WERI-Rb-1 (cell line): ENCODE results near the gene TMEM191C.

Source experiments
- DNase-seq: peaks from one replicate; pipeline ENCODE4 v3.0.0-alpha.2; 2020
- H3K27ac ChIP-seq: fragments of 250-450 bp; sonication (Bioruptor Pico); 2 replicates; pipeline ENCODE4 v1.5.1; 2020; ENCODE audit warnings: mild to moderate bottlenecking, moderate library complexity
- H3K27me3 ChIP-seq: fragments of 250-450 bp; sonication (Bioruptor Pico); 2 replicates; pipeline ENCODE4 v1.5.1; 2021; ENCODE audit warnings: mild to moderate bottlenecking, low read depth, moderate library complexity; ENCODE audit not compliant: insufficient read depth, severe bottlenecking
- H3K36me3 ChIP-seq: fragments of 250-450 bp; sonication (Bioruptor Pico); 2 replicates; pipeline ENCODE4 v1.5.1; 2020; ENCODE audit warnings: mild to moderate bottlenecking, moderate library complexity
- H3K4me3 ChIP-seq: 2 replicates; pipeline ENCODE4 v1.5.1; 2011; ENCODE audit warnings: low read depth, mild to moderate bottlenecking, control low read depth, low read length
- H3K9me3 ChIP-seq: fragments of 250-450 bp; sonication (Bioruptor Pico); 2 replicates; pipeline ENCODE4 v1.5.1; 2021; ENCODE audit warnings: mild to moderate bottlenecking, moderate library complexity; ENCODE audit not compliant: severe bottlenecking
- TF ChIP-seq, protein P1 (sequence below): IDR thresholded peaks from 2 replicates; pipeline ENCODE4 v1.5.1; 2011; ENCODE audit warnings: low read depth, mild to moderate bottlenecking, control low read depth, inconsistent platforms, low read length

The TMEM191C gene

DNA sequence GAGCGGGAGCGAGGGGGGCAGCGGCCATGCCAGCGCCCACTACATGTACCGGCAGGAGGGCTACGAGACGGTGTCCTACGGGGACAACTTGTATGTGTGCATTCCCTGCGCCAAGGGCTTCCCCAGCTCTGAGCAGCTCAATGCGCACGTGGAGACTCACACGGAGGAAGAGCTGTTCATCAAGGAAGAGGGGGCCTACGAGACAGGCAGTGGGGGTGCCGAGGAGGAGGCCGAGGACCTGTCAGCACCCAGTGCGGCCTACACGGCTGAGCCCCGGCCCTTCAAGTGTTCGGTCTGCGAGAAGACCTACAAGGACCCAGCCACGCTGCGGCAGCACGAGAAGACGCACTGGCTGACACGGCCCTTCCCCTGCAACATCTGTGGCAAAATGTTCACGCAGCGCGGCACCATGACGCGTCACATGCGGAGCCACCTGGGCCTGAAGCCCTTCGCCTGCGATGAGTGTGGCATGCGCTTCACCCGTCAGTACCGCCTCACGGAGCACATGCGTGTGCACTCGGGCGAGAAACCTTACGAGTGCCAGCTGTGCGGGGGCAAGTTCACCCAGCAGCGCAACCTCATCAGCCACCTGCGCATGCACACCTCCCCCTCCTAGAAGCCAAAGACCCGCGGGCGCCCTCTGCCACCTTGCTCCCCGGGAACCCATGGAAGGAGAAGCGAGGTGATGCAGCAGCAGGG, 20.9 kb upstream of the TMEM191C start:
- Histone ChIP-seq H3K4me3 (no peak overlapping the region), H3K27ac (no peak overlapping the region), H3K36me3 (peaks cover 55% of the 10 kb centered on the region), H3K9me3 (no peaks in the 10 kb centered on the region), H3K27me3 (no peaks in the 10 kb centered on the region)
- TF ChIP-seq, protein P1, sequence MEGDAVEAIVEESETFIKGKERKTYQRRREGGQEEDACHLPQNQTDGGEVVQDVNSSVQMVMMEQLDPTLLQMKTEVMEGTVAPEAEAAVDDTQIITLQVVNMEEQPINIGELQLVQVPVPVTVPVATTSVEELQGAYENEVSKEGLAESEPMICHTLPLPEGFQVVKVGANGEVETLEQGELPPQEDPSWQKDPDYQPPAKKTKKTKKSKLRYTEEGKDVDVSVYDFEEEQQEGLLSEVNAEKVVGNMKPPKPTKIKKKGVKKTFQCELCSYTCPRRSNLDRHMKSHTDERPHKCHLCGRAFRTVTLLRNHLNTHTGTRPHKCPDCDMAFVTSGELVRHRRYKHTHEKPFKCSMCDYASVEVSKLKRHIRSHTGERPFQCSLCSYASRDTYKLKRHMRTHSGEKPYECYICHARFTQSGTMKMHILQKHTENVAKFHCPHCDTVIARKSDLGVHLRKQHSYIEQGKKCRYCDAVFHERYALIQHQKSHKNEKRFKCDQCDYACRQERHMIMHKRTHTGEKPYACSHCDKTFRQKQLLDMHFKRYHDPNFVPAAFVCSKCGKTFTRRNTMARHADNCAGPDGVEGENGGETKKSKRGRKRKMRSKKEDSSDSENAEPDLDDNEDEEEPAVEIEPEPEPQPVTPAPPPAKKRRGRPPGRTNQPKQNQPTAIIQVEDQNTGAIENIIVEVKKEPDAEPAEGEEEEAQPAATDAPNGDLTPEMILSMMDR, result no peak
- DNase-seq, result no peak

DNA sequence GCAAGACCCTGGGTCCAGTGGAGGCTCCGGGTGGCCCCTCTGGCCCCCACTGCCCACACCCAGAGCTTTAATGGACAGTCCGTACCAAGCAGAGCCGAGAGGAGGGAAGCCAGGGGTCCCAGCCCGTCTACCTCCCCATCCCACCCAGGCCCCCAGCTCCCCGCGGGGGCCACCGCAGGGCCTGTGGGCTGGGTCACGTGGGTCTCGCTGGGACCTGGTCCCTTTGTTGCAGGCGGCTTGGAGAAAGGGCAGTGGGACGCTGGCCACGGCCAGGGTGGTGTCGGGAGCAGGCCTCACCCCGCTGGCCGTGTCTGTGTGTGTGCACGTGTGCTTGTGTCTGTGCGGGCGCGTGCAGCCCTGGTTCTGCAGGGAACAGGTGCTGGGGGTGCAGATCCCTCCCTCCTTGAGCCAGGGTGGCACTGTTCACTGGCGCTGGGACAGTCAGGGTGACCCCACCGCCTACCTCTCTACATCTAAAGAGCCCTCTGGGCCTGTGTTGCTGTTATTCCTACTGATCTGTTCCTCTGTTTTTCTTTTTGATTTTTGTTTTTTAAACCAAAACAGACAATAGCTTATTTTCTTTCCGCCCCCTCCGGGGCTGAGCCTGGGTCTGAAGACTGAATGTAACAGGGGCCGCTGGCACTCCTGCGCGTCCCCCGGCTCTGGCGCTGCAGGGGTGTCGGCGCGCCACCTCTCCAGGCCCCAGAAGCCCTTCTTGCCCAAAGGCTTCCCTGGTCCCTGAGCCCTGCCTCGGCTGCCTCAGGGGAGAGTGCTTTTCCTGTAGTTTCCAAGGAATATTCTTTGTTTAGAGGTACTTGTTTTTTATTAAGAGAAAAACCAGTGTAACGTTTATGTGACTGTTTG, 20.1 kb upstream of the TMEM191C start:
- Histone ChIP-seq H3K9me3 (no peaks in the 10 kb centered on the region), H3K36me3 (peaks cover 55% of the 10 kb centered on the region), H3K27ac (no peak overlapping the region), H3K4me3 (no peak overlapping the region), H3K27me3 (no peaks in the 10 kb centered on the region)
- TF ChIP-seq, protein P1, result no peak
- DNase-seq, result no peak

DNA sequence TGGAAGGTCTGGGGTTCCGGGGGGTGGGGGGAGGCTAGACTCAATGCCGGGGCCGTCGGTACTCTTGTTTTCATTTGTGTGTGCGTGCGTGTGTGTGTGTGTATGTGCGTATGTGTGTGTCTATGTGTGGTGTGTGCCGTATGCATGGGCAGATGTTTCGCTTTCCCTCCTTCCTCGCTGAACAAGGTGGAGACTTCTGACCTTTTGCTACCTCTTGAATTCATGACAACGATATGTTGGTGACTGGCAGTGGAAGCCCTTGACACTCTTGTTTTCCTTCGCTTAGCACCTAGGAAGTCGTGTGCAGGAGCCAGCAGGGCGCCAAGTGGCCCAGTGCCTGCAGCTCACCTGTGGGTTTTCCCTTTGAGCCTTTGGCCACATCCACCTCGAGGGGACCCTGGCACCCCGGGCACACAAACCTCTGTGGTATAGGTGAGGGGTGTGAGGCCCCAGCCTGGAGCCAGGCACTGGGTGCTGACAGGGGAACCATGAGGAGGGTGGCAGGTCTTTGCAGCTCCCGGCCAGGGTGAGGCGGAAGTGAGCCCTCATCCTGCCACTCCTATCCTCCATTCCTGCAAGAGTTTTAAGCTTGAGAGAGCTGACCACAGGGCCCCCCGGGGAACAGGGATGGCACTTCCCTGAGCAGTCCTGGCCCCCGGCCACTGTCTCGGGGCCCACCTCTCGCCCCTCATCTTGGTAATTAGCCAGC, 19.3 kb upstream of the TMEM191C start:
- TF ChIP-seq, protein P1, result peak; percentile 70
- Histone ChIP-seq H3K36me3 (peaks cover 55% of the 10 kb centered on the region), H3K9me3 (no peaks in the 10 kb centered on the region), H3K27me3 (no peaks in the 10 kb centered on the region), H3K4me3 (no peak overlapping the region), H3K27ac (no peak overlapping the region)
- DNase-seq, result peak; percentile 34

DNA sequence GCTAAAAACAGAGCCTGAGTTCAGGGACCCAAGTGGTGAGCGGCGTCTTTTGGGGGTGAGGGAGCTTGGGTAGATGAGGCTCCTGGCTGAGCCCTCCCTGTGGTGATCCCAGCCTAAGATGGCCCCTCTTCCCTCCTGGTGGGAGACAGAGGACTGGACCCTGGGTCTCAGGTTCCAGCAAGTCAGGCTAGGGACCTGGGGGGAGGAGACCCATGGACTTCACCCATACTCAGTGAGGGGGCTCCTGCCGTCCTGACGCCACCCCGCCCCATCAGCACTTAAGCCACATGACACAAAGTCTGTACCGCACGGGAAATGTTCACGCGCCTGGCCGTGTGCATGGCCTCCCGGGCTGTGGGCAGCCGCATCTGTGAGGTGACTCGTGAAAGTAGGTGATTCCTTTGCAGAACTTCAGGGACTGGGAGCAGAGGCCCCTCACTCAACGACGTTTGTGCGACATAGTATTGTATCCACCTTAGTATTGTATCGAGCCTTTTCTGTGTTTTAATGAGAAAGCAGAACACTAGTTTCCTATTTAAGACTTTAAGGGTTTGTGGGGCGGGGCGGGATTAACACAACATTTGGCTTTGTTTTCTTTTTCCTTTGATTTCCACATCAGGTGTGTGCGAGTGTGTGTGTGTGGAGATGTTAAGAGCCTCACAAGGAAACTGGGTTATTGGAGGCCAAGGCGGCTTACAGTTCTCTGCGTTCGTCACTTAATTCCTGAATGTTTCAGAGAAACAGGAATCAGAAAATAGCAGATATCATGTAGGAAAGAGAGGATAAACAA, 18.4 kb upstream of the TMEM191C start:
- Histone ChIP-seq H3K36me3 (peaks cover 45% of the 10 kb centered on the region), H3K27ac (no peak overlapping the region)
- TF ChIP-seq, protein P1, result no peak

DNA sequence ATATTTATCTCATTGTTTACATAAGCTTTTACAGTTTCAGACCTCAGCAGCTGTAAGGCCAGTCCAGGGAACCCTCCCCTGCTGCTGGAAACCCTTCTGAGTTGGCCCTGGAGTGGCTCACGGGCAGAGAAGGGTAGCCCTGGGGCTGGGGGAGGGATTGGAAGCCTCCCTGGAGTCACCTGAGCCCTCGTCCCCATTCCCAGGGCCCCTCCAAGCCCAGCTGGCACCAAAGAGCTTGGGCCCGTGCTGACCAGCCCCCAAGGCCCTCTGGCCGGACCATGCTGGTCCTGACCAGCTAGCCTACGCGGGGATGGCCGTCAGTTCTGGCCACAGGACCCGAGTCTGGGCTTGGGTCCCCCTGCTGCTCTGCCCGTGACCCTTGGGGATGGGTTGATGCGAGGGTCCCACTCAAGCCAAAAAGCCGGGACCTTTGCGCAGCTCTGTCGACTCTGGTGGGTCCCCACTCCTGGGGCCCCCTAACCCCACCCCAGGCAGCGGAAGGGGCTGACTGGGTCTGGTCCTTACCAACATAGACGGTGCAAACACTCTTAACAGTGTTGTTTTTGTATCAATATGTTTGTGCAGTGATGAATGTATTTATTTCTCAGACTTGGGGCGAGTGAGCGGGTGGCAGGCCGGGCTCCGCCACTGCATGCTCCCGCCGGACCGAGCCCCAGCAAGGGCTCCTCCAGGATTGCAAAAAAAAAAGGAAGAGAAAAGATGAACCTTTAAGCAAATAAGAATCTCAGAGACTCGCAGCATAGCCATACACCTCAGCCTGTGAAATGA, 17.5 kb upstream of the TMEM191C start:
- TF ChIP-seq, protein P1, result no peak
- DNase-seq, result no peak
- Histone ChIP-seq H3K36me3 (peaks cover 41% of the 10 kb centered on the region), H3K27ac (no peak overlapping the region), H3K27me3 (no peaks in the 10 kb centered on the region), H3K9me3 (no peaks in the 10 kb centered on the region), H3K4me3 (no peak overlapping the region)

More for the DNA sequence above, 18.4 kb upstream of the TMEM191C start:
- DNase-seq, result no peak
- H3K4me3 ChIP-seq, result no peak overlapping the region
- H3K9me3 ChIP-seq, result no peaks in the 10 kb centered on the region
- H3K27me3 ChIP-seq, result no peaks in the 10 kb centered on the region
